GM19468 (cell line): ENCODE data around the gene CDH23.

Source experiments
- ATAC-seq: cut with Tn5 transposase; IDR thresholded peaks from one replicate; pipeline ENCODE4 v1.9.1; 2021; ENCODE audit warnings: mild to moderate bottlenecking, moderate library complexity, moderate number of reproducible peaks; ENCODE audit not compliant: unreplicated experiment; ENCODE audit errors: extremely low read depth

The CDH23 gene

DNA sequence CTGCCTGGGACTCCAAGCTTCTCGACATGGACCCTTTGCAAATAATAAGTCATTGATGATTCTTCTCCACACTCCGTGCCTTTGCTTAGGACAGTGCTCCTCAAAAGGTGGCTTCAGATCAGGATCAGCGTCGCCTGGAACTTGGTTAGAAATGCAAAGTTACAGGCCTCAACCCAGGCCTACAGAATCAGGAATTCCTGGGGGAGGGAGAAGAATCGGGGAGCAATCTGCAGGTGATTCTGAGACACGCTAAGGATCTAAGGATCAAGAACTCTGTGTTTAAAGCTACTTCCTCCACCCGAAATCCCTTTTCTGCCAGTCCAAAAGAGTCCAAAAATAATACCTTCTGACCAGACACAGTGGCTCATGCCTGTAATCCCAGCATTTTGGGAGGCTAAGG is 244.7 kb downstream of the CDH23 start:
- ATAC-seq: no peak

DNA sequence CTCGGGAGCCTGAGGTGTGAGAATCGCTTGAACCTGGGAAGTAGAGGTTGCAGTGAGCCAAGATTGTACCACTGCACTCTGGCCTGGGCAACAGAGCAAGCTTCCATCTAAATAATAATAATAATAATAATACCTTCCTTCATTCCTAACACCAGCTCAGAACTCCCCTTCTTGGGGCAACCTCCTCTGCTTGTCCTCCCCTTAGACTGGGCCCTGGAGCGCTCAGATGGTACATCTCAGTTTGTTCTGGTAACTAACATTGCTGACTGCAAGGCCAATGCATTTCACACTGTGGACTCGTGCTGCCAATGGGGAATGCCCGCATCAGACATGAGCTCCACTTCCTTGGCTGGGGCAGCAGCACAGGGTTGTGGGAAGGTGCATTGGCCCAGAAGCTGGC is 245.3 kb downstream of the CDH23 start:
- ATAC-seq: no peak

DNA sequence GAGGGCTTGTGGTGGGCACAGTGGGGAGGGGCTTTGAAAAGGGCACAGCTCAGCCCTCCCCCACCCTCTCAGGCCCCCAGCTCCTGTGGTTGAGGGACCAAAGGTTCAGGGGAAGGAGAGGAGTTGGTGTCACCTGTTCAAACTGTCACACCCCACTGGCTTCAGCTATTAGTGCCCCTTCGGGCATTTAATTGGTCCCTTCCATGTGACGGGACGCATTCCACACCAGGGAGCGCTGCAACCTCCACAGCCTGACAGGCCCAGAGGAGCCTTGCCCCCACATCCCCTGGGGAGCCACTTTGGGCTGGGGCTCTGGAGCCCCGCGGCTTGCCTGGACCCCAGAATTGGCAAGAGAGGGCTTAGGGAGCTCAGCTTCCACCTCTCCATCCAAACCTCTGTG is 247.2 kb downstream of the CDH23 start:
- ATAC-seq: no peak

DNA sequence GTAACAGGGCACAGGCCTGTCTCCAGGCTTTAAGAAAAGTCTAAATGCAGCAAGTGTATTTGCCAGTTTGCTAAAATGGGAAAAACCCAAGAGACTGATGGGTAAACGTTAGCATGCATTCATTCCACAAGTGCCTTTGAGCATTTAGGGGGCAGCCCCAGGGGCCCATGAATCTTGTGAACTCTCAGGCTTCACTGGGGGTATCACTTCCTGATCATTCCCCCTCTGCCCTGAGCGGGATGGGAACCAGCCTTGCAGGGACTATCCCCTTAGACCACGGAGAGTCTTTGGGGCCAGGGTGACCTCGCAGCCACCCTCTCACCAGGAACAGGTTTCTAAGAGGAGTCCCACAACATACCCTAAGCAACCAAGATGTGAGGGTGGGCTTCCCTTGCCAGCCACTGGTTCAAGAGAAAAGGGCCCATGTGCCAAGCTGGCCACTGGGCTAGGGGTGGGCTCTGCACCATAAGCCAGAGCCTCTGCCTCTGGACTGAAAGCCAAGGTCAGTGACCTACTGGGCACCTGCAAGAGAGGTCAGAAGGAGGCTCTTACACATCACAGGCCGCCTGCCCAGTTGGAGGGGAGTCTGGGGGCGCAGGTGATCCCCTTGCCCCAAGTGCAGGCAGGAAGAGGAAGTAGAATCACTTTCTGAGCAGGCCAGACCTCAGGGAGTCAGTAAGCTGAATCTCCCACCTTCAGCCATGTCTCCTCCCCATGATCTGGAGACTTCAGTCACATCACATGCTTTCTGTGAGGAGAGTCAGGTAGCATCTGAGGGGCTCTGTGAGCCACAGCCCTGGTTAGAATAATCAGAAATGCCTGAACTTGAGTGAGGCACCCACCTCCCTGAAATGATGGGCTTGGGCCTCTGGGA is 247.8 kb downstream of the CDH23 start:
- no peak for ATAC-seq

DNA sequence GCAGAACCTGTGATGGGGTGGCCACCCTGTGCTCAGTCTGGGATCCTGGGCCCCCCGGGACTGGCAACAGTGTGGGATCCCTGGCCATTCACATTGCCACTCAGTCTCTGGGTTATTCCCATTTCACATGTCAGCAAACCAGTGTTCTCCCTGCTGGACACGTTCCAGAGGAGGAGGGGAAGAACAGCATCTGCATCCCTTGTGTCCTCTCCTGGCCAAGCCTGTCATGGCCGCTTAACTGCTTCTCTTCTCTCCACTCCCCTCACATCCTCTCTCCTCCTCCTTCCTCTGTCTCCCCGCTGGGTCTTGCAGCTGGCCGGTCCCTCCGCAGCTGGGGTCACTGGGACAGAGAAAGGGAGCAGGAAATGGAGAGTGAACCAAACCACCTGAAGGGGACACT is 248.5 kb downstream of the CDH23 start:
- ATAC-seq: no peak

DNA sequence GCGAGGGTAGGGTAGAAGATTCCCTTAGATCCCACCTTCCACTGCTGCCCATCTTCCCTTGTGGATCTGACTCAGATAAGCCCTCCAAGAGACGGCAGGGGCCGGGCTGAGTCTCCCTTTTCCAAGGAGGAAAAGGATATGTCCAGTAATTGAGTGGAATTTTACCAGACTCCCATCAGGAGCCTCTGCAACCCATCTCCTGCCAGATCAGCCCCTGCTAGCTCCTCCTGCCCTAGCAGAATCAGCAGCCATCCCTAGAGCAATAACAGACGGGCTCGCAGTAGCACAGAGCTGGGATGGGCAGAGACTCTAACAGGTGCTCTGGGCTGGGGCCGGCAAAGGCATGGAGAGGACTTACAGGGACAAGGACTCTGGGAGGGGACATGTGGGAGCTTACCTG is 249.3 kb downstream of the CDH23 start:
- ATAC-seq: no peak

DNA sequence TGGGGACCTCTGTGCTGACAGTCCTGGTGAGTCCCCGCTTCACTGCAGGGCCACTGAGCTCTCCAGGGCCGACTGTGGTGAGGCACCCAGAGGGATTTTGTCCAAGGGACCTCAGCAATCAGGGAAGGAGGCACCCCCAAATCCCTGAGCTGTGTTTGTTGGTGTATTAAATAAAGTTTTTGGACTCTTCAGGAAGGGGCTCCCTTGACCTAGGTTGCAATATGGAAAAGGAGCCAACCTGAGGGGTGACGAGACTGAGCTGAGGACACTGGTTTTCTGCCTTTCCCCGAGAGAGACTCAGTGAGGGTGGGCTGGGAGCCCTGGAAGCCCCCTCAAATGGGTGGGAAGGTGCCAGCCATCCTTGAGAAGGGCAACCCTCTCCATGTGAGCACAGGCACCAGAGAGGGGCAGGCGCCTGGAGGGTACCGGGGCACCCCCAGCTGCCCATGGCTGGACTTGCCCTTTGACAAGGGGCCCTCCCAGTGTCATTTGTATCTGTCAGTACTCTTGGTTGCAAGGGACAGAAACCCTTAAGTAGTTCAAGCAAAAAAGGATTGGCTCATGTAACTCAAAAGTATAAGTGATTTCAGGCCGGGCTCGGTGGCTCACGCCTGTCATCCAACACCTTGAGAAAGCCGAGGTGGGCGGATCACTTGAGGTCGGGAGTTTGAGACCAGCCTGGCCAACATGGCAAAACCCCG is 250.0 kb downstream of the CDH23 start:
- no peak for ATAC-seq

DNA sequence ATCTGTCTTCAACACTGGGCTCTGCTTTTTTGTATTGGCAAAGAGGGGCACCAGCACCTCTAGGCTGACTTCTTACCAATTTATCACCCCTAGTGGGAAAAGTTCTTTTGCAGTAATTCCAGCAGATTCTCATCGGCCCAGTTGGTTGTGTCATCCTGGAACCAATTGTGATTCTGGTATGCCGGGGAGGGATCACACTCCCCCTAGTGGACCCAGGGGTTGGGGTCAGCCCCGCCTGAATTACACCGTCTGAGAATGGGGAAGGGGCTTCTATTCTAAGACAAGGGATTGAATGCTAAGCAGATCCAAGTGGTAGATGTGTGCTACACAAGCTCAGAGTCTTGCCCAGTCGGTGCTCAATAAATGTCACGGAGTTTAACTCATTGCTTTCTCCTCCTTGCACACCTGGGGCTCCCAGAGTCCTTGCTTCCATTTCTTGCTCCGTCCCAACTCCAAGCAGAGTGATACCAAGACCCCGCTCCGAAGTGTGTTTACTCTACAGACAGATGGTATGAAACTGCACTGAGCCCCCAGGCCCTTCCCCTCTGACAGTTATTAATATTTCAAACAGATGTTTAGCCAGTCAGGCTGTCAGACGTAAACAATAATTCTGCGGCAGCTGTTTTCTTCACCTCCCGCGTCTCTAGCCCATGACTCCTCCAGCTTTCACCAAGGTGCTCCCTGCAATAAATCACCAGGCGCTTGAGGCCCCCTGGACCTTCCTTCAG is 251.0 kb downstream of the CDH23 start:
- no peak for ATAC-seq

DNA sequence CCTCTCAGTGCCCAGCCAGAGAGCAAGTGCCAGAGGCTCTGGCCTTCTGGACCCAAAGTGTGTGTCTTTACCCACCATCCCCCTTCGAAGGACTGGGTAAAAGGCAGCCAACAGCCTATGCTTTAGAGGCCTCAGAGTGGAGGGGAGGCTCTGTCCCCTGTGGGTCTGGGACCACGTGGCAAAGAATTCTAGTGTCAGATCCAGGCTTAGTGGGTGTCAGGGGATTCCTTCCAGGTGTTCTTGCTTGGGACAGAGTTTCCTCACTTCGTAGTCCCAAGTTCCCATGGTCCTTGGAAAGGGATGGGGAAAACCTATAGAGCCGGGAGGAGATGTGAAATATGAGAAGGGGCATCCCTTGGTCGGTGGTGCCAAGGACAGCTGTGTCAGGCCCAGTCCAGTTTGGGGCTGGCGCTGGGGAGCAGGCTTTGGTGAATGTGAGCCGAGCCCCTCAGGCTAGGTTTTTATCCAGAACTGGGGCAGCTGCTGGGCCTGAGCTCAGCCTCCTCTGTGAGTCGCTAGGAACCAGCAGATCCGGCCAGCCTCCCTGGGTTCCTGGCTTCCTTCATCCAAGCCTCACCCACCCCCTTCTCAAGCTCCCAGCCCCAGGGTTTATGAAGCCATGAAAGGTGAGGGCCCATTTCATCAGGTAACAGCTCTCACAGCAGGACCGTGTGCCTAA is 251.7 kb downstream of the CDH23 start:
- ATAC-seq: no peak

DNA sequence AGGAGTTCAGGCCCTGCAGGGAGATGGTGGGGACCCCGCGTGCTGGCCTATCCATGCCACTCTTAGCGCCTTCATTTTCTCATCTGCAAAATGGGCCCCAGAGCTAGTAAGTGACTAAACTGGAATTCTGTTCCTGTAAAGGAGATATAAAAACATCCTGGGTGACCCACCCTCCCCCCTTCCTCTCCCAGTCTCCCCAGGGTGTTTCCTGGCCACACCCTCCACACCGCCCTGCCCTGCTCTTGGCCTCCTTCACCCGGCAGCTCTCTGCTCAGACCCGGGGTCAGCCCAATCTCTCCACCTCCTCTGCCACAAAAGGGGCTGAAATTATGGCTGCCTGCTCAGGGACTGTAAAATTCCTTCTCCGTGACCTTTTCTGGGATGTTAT is 252.2 kb downstream of the CDH23 start:
- no peak for ATAC-seq

DNA sequence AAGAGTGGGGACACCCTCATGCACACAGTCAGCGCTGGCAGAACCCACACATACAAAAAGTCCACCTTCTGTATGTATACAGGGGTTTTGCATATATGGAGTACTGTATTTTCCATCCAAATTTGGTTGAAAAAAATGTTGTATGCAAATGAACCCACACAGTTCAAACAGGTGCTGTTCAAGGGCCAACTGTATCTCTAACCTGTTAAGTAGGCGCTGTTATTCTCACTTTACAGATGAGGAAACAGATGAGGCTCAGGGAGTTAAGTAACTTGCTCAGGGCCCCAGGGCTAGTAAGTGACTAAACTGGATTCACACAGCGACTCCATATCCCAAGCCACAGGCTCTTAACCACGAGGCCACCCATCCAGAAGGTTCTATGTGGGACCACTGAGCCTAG is 252.9 kb downstream of the CDH23 start:
- no peak for ATAC-seq

DNA sequence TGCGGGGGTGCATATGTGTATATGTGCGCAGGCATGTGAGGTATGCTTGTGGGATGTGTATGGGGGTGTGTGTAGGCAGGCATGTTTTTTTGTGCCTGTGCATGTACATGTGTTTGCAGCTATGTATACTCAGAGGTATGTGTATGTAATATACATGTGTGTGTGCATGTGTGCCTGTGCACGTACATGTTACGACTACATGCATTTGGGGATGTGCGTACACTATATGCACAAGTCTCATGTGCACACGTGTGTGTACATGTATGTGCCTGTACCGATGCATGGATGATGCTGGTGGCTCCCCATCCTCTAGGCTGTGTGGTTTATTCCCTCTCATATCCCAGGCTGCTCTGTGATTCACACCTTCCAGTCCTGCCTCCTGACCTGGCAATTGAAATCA is 253.7 kb downstream of the CDH23 start:
- no peak for ATAC-seq

DNA sequence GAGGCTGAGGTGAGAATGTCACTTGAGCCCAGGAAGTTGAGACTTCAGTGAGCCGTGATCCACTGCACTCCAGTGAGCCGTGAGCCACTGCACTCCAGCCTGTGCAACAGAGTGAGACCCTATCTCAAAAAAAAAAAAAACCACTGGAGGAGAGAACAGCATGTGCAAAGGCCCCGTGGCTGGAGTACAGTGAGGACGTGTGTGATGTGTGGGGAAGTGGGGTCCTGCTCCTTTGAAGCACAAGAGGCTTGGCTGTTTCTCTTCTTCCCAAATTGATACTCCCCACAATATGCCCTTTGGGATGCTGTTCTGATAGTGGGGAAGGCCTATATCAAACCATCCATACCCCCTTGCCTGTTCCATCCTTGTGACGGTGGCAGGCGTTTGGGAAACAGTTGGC is 254.7 kb downstream of the CDH23 start:
- no peak for ATAC-seq

DNA sequence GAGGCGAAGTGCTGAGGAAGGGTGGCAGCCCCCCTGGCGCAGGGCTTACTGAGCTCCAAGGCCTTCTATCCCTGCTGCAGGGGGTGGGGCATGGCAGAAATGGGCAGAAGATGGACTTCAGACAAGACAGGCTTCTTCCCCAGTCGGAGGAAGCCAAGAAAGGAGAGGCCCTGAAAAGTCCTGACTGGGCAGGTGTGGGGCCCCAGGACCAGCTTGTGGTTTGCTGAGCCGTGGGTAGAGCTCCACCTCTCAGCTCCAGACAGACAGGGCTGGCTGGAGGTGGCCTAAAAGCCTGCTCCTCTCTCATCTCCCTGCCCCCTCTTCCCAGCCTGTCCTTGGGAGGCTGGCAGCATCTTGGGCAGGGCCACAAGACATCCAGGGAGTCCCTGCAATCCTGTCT is 255.2 kb downstream of the CDH23 start:
- no peak for ATAC-seq

DNA sequence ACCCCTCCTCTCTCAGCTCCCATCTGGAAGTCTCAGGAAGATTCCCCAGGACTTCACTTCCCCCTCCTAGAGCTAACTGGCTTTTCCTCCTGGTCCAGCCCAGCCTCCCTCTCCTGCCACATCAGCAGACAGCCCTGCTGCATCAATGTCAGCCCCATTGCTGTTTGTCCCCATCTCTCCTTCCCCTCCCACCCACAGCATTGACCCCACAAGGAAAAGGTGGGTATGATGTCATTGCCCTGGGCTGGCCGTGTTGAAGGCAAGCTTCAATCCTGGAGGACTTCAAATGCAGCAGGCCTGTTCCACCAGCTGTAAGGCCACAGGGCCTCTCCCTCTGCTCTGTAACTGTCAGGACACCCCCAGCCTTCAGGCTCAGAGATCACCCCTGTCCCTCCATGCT is 256.3 kb downstream of the CDH23 start:
- no peak for ATAC-seq

DNA sequence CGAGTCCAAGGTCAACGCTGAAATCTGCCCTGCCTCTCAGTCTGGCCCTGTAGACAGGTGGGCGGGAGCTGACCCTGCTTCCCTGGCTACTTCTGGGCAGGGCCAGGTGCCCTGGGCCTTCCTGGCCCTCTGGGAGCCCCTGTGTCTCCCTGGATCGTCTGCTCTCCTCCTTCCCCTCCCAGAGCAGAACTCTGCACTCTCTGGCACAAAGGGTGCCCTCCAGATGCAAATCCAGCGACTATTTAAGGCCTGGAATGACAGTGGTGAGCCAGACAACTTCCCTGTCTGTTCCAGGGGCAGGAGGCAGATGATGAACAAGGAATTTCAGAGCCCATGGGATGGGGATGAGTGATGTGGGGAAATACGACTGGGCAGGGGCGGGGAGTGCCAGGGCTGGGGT is 259.5 kb downstream of the CDH23 start:
- no peak for ATAC-seq

DNA sequence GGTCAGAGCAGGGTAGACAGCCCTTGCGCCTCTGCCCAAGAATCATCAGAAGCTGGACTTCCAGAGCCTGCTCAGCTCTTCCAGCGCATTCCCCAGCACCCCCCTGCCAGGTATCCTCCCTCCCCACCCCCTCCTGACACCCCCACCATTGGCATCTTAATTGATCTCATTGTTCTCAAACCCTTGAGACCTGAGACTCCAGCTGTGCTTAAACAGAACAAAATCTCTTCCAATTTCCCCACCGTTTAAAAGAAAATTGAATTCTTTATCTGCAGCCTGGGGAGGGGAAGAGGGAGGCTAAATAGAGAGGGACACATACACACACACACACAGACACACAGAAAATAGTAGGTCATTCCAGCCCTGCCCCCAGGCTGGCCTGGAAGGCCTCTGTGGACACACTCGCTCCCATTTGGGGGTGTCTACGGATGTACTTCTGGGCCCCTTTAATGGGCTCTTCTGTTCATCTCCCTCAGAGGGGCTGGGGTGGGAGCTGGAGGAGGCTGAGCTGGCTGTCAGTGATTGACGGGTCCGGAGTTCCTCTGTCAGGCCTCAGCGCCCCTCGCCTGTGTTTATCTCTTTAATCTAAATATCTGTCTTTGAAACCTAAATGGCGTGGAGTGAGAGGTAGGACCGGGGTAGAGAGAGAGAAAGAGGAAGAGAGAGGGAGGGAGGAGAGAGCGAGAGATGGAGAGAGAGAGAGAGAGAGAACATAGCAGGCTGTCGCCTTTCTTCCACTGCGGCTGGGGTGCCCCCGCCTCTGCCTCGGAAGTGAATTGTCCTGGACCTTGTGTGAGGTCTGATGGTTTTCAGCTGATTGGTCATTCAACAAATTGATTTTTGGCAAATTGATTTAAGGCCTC is 261.1 kb downstream of the CDH23 start:
- ATAC-seq: no peak

DNA sequence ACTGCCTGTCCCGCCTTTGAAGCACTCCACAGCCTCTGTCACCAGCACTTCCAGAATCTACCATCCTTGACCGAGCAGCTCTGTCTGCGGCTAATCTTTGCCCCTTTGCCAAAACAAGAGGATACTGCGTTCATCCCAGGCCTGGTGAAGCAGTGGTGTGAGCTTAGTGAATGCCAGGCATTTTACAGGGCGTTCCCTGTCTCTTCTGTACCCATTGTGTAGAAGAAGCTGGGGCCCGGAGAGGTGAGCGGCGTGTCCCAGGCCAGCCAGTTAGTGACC is 261.7 kb downstream of the CDH23 start:
- ATAC-seq: no peak

DNA sequence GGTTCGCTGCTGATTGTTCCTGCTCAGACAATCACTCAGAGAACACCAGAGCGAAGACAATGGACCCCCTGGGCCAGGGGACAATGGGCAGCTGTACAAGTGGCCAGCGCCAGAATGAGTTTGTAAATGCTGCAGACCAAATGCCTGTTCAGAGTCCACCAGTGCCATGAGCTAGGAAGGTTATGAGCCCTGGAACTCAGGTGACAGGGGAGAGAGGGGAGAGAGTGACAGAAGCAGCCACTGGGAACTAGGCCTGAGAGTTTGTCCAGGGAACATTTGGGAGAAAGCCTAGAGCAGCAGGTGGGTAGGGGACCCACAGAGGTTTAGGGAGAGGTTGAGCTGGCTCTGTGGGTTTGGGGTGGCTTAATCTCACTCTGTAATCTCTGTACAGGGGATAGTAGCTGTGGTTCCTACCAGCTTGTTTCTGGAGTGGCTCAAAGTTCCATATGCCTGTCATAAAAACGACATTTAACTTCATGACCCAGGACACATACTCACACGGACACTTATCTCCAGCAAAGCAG is 262.5 kb downstream of the CDH23 start:
- ATAC-seq: no peak

DNA sequence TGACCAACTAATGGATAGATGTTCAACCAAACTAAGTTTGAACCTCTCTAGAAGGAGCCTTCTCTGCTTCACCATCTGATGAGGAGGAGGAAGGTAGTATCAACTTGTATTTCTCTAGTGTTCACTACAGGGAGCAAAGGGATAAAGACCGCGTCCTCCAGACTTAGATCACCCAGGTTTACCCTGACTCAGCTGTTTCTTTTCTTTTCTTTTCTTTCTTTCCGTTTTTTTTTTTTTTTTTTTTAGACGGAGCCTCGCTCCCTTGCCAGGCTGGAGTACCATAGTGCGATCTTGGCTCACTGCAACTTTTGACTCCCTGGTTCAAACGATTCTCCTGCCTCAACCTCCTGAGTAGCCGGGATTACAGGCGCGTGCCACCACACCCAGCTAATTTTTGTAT is 263.0 kb downstream of the CDH23 start:
- ATAC-seq: no peak
